Activated naive CD4-positive, alpha-beta T cell treated with anti-CD3 and anti-CD28 coated beads, Interleukin-2, amount 50 U/mL, for 24 hours (primary cell): ENCODE results near the gene ADO.
"Not testable (repeated sequence)": the region's sequence is repeated elsewhere in the genome, so short reads cannot be mapped to it uniquely, and the experiment has no call there.

Experiments used
- H3K27ac Mint-ChIP-seq: one replicate; pipeline ENCODE4 v1.8.0; 2021; ENCODE audit warnings: mild to moderate bottlenecking, mixed read lengths
- H3K27me3 Mint-ChIP-seq: one replicate; pipeline ENCODE4 v1.8.0; 2021; ENCODE audit warnings: mixed read lengths
- H3K36me3 Mint-ChIP-seq: one replicate; pipeline ENCODE4 v1.8.0; 2021; ENCODE audit warnings: mixed read lengths
- H3K4me1 Mint-ChIP-seq: one replicate; pipeline ENCODE4 v1.8.0; 2021; ENCODE audit warnings: mixed read lengths
- H3K4me3 Mint-ChIP-seq: one replicate; pipeline ENCODE4 v1.8.0; 2021; ENCODE audit warnings: mild to moderate bottlenecking, mixed read lengths
- H3K9me3 Mint-ChIP-seq: one replicate; pipeline ENCODE4 v1.8.0; 2021; ENCODE audit warnings: mixed read lengths

Gene ADO

DNA sequence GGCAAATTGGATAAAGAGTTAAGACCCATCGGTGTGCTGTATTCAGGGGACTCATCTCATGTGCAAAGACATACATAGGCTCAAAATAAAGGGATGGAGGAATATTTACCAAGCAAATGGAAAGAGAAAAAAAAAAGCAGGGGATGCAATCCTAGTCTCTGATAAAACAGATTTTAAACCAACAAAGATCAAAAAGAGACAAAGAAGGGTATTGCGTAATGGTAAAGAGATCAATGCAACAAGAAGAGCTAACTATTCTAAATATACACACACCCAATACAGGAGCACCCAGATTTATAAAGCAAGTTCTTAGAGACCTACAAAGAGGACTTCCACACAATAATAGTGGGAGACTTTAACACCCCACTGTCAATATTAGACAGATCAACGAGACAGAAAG is 20.0 kb upstream of the ADO start:
- not testable (repeated sequence) for H3K27me3 Mint-ChIP-seq, H3K27ac Mint-ChIP-seq, H3K36me3 Mint-ChIP-seq, H3K9me3 Mint-ChIP-seq, H3K4me3 Mint-ChIP-seq
- peaks cover 17% of the 10 kb centered on the region for H3K4me1 Mint-ChIP-seq

DNA sequence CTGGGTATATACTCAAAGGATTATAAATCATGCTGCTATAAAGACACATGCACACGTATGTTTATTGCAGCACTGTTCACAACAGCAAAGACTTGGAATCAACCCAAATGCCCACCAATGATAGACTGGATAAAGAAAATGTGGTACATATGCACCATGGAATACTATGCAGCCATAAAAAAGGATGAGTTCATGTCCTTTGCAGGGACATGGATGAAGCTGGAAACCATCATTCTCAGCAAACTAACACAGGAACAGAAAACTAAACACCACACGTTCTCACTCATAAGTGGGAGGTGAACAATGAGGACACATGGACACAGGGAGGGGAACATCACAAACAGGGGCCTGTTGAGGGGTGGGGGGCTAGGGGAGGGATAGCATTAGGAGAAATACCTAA is 16.2 kb upstream of the ADO start:
- not testable (repeated sequence) for H3K9me3 Mint-ChIP-seq, H3K27me3 Mint-ChIP-seq, H3K4me1 Mint-ChIP-seq, H3K4me3 Mint-ChIP-seq, H3K27ac Mint-ChIP-seq, H3K36me3 Mint-ChIP-seq

DNA sequence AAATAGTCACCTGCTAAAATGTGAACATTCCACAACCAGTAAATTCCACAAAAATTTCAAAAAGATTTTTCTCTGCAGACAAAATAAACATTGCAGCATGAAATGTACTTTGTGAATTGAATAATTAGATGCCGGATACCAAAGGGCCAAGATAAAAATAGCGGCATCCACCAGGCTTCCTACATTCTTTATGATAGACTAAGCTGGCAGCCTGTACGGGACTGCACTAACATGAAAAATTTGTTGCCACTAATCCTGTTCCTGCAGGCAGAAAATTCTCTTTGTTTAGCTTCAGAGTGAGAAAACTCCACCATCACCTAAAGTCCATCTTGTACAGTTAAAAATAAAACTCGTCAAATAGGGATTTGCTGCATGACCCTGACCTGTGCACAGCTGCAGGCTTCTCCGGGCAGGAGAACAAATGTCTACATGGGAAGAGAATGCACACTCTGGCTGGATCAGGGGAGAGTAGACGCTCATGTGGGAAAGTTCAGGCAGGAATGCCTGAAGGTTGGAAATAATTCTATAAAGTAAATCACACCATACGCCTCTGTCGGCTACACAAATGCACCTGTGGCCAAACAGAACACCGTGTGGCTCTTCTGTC is 15.6 kb upstream of the ADO start:
- peaks cover 7% of the 10 kb centered on the region for H3K9me3 Mint-ChIP-seq
- H3K27me3 Mint-ChIP-seq, result no peaks in the 10 kb centered on the region
- H3K27ac Mint-ChIP-seq, result no peak overlapping the region
- H3K4me1 Mint-ChIP-seq, result no peaks in the 10 kb centered on the region
- peaks cover 6% of the 10 kb centered on the region for H3K36me3 Mint-ChIP-seq
- no peak overlapping the region for H3K4me3 Mint-ChIP-seq

DNA sequence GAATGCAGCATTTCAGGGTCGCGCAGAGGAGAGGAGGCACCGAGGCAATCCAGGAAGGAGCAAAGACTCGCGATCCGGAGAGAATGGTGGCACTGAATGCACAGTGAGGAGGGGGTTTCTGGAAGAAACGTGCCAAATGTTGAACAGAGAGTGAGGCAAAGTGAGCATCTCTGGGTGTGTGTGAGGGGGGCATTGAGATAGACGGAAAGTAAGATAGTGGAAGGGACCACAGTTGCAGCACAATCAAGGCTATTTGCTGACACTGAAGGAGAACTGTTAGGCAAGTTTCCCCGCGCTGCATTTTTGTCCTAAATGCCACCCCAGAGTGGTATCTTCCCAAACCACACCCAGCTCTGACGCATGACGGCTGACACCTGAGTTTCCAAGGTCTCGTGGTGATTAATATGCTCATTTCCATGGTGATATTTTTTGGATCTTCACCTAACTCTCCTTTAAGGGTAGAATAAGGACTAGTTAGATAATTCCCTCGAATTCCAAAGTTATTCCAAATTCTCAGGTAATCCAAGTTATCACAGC is 14.4 kb upstream of the ADO start:
- Mint-ChIP-seq H3K9me3 (peaks cover 3% of the 10 kb centered on the region), H3K36me3 (peaks cover 5% of the 10 kb centered on the region), H3K27ac (no peak overlapping the region), H3K4me1 (no peaks in the 10 kb centered on the region), H3K27me3 (no peaks in the 10 kb centered on the region), H3K4me3 (no peak overlapping the region)

DNA sequence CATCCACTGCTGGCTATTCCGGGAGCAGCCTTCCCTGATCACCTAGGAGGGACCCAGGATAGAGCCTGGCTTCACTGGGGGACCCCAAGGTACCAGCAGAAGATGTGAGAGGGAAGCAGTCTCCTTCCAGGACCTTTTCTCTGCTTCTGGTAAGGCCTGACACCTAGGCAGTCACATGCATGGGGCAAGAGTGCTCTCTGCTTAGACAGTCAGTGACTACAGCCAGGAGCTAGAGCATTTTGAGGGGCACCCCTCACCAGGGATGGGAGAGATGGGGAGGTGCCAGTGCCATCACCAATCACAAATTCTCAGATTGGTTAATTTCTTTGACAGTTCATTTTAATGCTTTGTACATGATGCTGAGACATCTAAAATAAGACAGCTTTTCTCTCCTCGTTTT is 13.9 kb upstream of the ADO start:
- H3K27ac Mint-ChIP-seq, result no peak overlapping the region
- H3K36me3 Mint-ChIP-seq, result peaks cover 2% of the 10 kb centered on the region
- H3K4me3 Mint-ChIP-seq, result no peak overlapping the region
- H3K9me3 Mint-ChIP-seq, result no peaks in the 10 kb centered on the region
- no peaks in the 10 kb centered on the region for H3K4me1 Mint-ChIP-seq
- H3K27me3 Mint-ChIP-seq, result no peaks in the 10 kb centered on the region

DNA sequence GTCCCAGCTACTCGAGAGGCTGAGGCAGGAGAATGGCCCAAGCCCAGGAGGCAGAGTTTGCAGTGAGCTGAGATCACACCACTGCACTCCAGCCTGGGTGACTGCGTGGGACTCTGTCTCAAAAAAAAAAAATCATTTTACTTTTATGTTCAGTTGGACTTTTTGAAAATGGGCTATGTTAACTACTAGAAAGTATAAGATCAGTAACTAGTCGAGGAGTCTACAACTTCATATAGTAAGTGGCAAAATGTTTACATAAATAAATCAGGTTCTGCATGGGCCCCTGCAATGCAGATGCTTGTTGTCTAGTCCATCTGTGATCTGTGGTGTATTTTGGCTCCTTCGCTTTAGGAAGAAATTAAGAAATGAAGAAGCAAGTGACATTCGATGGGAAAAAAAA is 12.3 kb upstream of the ADO start:
- Mint-ChIP-seq H3K9me3 (no peaks in the 10 kb centered on the region), H3K4me1 (no peaks in the 10 kb centered on the region), H3K4me3 (no peak overlapping the region), H3K27ac (no peak overlapping the region), H3K27me3 (no peaks in the 10 kb centered on the region), H3K36me3 (no peaks in the 10 kb centered on the region)

DNA sequence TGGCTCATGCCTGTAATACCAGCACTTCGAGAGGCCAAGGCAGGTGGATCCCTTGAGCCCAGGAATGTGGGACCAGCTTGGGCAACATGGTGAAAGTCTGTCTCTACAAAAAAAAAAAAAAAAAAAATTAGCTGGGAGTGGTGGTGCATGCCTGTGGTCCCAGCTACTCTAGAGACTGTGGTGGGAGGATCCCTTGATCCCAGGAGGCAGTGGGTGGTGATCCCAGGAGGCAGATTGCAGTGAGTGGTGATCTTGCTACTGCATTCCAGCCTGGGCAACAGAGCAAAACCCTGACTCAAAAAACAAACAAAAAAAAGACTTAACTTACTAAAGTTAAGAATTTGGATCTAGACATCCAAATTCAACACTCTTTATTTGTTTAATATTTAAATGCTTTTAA is 10.2 kb upstream of the ADO start:
- Mint-ChIP-seq H3K4me1 (no peaks in the 10 kb centered on the region), H3K27ac (no peak overlapping the region), H3K27me3 (peaks cover 5% of the 10 kb centered on the region), H3K9me3 (no peaks in the 10 kb centered on the region), H3K36me3 (no peaks in the 10 kb centered on the region), H3K4me3 (no peak overlapping the region)

DNA sequence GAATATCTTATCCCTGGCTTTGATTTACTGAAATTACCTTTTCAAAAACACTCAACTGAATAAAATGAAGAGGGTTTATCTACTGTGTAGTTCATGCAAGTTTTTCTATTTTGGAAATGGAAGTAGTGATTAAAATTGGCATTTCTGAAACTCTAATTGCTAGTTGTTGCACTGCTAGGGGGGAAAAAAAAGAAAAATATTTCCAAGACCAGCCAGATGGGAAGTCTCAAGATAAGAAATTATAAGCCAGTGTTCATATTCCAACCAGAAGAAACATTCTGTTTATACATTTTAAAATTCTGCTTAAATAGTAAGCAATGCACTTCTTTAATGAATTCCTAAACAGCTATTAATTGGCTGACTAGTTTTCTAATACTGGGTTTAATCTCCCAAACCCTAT is 9.4 kb upstream of the ADO start:
- H3K27ac Mint-ChIP-seq, result no peak overlapping the region
- H3K9me3 Mint-ChIP-seq, result no peaks in the 10 kb centered on the region
- peaks cover 5% of the 10 kb centered on the region for H3K27me3 Mint-ChIP-seq
- no peaks in the 10 kb centered on the region for H3K4me1 Mint-ChIP-seq
- H3K4me3 Mint-ChIP-seq, result no peak overlapping the region
- H3K36me3 Mint-ChIP-seq, result no peaks in the 10 kb centered on the region

DNA sequence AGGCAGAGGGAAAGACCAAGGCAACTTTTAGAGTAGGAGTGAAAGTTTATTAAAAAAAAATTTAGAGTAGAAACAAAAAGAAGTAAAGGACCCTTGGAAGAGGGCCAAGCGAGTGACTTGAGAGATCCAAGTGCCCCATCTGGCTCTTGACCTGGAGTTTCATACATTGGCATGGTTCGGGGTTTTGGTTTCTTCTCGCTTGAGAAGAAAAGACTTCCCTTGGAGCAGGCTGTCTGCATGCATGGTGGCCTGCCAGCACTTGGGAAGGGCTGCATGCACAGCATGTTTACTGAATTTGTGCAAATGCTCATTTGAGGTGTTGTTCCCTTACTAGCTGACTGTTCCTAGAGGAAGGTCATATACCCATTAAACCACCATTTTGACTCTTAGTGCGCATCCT is 8.8 kb upstream of the ADO start:
- Mint-ChIP-seq H3K36me3 (no peaks in the 10 kb centered on the region), H3K9me3 (no peaks in the 10 kb centered on the region), H3K4me3 (no peak overlapping the region), H3K27me3 (peaks cover 5% of the 10 kb centered on the region), H3K4me1 (no peaks in the 10 kb centered on the region), H3K27ac (no peak overlapping the region)

DNA sequence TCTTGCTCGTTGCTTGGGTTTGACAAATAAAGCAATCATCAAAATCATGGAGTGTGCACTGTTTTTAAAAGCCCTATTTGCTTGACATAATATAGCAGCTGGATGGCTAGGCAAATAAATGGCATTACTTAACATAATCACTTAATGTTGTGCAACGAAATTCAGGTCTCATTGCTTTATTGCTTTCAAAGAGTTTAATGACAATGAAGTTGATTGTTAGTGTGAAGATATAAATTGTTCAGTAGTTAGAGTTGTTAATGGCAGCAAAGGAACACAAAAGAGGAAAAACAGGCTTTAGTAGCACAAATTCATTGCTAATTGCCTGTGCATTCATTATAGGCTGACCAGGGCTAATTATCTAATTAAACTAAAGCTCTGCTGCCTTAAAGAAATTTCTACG is 7.6 kb upstream of the ADO start:
- H3K27me3 Mint-ChIP-seq, result peaks cover 5% of the 10 kb centered on the region
- H3K4me1 Mint-ChIP-seq, result no peaks in the 10 kb centered on the region
- H3K27ac Mint-ChIP-seq, result no peak overlapping the region
- H3K4me3 Mint-ChIP-seq, result no peak overlapping the region
- no peaks in the 10 kb centered on the region for H3K9me3 Mint-ChIP-seq
- H3K36me3 Mint-ChIP-seq, result no peaks in the 10 kb centered on the region

DNA sequence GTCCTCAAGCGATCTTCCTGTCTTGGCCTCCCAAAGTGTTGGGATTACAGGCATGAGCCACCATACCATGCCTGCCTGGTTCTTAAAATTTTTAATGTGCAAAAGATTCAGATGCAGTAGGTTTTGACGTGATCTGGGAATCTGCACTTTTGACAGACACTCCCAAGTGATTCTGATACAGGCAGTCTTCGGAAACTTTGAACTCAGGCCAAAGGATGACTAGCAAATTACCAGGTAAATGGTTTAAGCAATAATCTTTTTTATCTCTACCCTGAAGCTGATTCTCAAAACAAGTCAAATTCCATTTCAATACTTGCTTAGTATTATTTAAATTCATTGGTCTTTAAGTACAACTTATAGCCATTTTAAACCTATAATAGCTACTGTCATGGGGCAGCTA is 2.6 kb upstream of the ADO start:
- Mint-ChIP-seq H3K27ac (no peak overlapping the region), H3K9me3 (no peaks in the 10 kb centered on the region), H3K4me1 (peaks cover 15% of the 10 kb centered on the region), H3K4me3 (no peak overlapping the region), H3K27me3 (peaks cover 5% of the 10 kb centered on the region), H3K36me3 (peaks cover 11% of the 10 kb centered on the region)

DNA sequence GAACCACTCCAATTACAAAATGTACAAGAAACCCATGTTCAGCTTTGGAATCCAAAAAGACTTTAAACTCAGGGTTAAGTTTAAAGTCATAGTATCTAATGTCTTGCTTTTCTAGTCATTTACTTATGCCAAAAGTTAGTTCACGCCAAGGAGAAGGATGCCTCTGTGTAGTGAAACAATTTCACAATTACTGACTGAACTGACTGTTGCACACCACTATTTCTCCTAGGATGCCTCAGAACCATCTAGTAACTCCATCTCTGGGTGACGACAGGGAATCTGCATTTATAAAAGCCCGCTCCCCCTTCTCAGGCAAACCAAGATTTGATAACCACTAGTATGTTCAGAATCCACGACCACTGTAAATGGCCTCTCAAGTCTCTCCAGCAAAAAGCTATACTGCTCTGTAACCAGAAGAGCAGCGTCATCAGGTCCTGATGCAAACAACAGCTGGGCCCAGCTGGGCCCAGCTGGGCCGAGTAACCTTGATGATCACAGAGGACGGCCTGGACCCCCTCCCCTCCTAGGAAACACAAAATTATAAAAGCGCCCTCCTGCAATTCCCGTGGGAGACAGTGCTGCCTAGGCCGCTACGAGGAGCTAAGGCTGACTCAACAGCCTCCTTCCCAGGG is 680 bp upstream of the ADO start:
- H3K9me3 Mint-ChIP-seq, result no peaks in the 10 kb centered on the region
- peaks cover 23% of the 10 kb centered on the region for H3K36me3 Mint-ChIP-seq

DNA sequence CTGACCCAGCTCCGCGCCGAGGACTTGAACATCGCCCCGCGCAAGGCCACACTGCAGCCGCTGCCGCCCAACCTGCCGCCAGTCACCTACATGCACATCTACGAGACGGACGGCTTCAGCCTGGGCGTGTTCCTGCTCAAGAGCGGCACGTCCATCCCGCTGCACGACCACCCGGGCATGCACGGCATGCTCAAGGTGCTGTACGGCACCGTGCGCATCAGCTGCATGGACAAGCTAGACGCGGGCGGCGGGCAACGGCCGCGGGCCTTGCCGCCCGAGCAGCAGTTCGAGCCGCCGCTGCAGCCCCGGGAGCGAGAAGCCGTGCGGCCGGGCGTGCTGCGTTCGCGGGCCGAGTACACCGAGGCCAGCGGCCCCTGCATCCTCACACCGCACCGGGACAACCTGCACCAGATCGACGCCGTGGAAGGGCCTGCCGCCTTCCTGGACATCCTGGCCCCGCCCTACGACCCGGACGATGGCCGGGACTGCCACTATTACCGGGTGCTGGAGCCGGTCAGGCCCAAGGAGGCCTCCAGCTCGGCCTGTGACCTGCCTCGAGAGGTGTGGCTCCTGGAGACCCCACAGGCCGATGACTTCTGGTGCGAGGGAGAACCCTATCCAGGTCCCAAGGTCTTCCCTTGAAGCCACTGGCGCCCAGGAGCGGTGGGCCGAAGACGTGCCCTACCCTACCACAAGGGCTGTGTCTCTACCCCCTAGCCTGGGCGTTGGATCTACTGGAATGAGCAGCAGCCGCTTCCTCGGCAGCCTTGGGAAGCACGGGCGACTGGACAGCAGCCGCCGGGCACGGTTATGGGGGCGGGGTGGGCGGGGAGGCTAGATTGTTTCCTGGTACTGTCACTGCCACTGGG is 945 bp downstream of the ADO start:
- peak overlapping the region; percentile 86 for H3K27ac Mint-ChIP-seq
- peak overlapping the region; percentile 99 for H3K4me3 Mint-ChIP-seq
- H3K36me3 Mint-ChIP-seq, result peaks cover 24% of the 10 kb centered on the region
- H3K4me1 Mint-ChIP-seq, result peaks cover 47% of the 10 kb centered on the region
- H3K27me3 Mint-ChIP-seq, result no peaks in the 10 kb centered on the region
- H3K9me3 Mint-ChIP-seq, result no peaks in the 10 kb centered on the region

More for the DNA sequence above, 680 bp upstream of the ADO start:
- Mint-ChIP-seq H3K4me3 (peak overlapping the region; percentile 99), H3K27ac (peak overlapping the region; percentile 100), H3K4me1 (peaks cover 35% of the 10 kb centered on the region), H3K27me3 (no peaks in the 10 kb centered on the region)

DNA sequence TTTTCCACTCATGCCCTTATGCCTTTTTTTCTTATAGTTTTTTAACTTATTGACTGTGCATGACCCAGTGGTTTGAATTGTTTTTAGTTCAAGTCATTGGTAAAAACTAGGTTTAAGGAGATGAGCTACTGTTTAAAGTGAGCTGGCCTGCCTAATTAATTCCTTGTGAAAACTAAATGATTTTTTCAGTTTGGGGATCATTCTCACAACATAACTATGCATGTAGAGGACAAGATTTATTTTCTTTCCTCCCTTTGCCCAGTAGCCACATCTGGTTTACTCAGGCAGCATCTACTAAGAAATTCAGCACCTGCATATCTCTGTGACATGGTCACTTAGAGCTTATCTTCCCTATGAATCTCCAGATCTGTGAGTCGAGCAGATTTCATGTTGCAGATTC is 1.7 kb downstream of the ADO start:
- Mint-ChIP-seq H3K27me3 (no peaks in the 10 kb centered on the region), H3K36me3 (peaks cover 26% of the 10 kb centered on the region), H3K9me3 (no peaks in the 10 kb centered on the region), H3K4me1 (peaks cover 55% of the 10 kb centered on the region), H3K27ac (peak overlapping the region; percentile 81), H3K4me3 (peak overlapping the region; percentile 99)

DNA sequence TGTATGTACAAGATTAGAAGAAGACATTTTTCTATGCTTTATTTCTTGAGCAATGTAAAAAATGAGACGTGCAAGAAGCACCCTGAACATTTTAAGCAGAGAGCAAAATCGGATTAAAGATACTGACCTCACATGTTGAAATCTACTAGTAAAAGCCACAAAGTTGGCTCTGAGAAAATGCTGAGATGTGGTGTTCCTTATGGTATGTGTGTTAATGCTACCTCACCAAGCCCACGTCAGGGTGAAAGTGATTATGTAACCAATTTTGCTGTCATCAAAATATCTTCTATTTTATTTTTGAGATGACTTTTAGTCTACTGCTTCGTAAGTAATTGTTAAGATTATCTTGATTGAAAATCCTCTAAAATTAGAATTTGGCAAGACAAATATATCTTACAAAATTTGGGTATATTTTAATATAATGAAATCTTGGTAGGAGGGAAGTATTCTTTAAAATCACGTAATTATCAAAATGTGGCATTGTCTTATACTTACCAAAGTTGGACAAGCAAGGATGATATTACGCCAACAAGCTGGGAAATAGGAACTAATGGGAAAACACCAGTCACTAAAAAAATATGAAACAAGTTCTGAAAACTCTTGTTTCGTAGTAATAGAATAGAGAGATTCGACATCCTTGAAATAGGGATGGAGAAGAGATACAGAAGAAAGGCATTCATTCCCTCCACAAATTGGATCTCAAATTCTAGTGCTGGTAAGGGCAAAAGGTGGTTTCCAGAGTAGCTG is 5.8 kb downstream of the ADO start:
- peaks cover 50% of the 10 kb centered on the region for H3K36me3 Mint-ChIP-seq
- peaks cover 74% of the 10 kb centered on the region for H3K4me1 Mint-ChIP-seq
- H3K27ac Mint-ChIP-seq, result peak overlapping the region; percentile 91
- H3K27me3 Mint-ChIP-seq, result no peaks in the 10 kb centered on the region
- H3K4me3 Mint-ChIP-seq, result peak overlapping the region; percentile 96
- H3K9me3 Mint-ChIP-seq, result no peaks in the 10 kb centered on the region
